GM12892 (cell line): ENCODE results near the gene TSSK2.

Experiments
- POLR2A ChIP-seq: IDR thresholded peaks from 2 replicates; pipeline ENCODE4 v1.6.1; 2011; ENCODE audit warnings: low read depth, low read length, control low read depth
- POLR2AphosphoS5 ChIP-seq: IDR thresholded peaks from 2 replicates; pipeline ENCODE4 v1.6.1; 2011; ENCODE audit warnings: low read depth, low read length, control low read depth
- TAF1 ChIP-seq: IDR thresholded peaks from 2 replicates; pipeline ENCODE4 v1.6.1; 2011; ENCODE audit warnings: low read depth, mild to moderate bottlenecking, control low read depth, low read length, borderline replicate concordance

- TF ChIP-seq POLR2A (no peak), POLR2AphosphoS5 (no peak), TAF1 (no peak)
Observed at GRCh38 chr22:19107730-19108074, 23.4 kb upstream of the TSSK2 start.
